Osteocyte (in vitro differentiated cells): Measurements from ENCODE around the gene SNRK. TPM values are rescaled to one million over a fixed set of nuclear protein-coding genes. Genes with fewer than 3 reads are reported as not detected.

Experiments used
- DNase-seq: peaks from one replicate; pipeline ENCODE4 v3.0.0; 2021; ENCODE audit warnings: mixed read lengths; ENCODE audit not compliant: unreplicated experiment; ENCODE audit errors: extremely low spot score
- H3K27ac Mint-ChIP-seq: one replicate; pipeline ENCODE4 v1.8.0; 2021; ENCODE audit warnings: mild to moderate bottlenecking, mixed read lengths; ENCODE audit not compliant: unreplicated experiment
- H3K27me3 Mint-ChIP-seq: one replicate; pipeline ENCODE4 v1.8.0; 2021; ENCODE audit warnings: mixed read lengths; ENCODE audit not compliant: unreplicated experiment
- H3K36me3 Mint-ChIP-seq: one replicate; pipeline ENCODE4 v1.8.0; 2021; ENCODE audit warnings: mixed read lengths; ENCODE audit not compliant: unreplicated experiment
- H3K4me1 Mint-ChIP-seq: one replicate; pipeline ENCODE4 v1.8.0; 2021; ENCODE audit warnings: mixed read lengths; ENCODE audit not compliant: unreplicated experiment
- H3K4me3 Mint-ChIP-seq: one replicate; pipeline ENCODE4 v1.8.0; 2021; ENCODE audit warnings: mild to moderate bottlenecking, moderate library complexity, mixed read lengths; ENCODE audit not compliant: unreplicated experiment
- H3K9me3 Mint-ChIP-seq: one replicate; pipeline ENCODE4 v1.8.0; 2021; ENCODE audit warnings: mixed read lengths; ENCODE audit not compliant: unreplicated experiment
- long read RNA-seq: library from polyadenylated mRNA; unstranded; transcript quantifications from one replicate; pipeline ENCODE4 v2.0.0, GENCODE V29; 2021
- total RNA-seq: library from RNA; stranded (reverse); gene quantifications from 2 replicates; pipeline ENCODE4 v1.2.1, GENCODE V29; 2021
- TF ChIP-seq, protein P1 (sequence below): fragments of 200-600 bp; sonication (generic); IDR thresholded peaks from 2 replicates; pipeline ENCODE4 v1.5.0; 2021; ENCODE audit warnings: antibody characterized with exemption, mild to moderate bottlenecking, moderate library complexity

SNRK gene, protein sequence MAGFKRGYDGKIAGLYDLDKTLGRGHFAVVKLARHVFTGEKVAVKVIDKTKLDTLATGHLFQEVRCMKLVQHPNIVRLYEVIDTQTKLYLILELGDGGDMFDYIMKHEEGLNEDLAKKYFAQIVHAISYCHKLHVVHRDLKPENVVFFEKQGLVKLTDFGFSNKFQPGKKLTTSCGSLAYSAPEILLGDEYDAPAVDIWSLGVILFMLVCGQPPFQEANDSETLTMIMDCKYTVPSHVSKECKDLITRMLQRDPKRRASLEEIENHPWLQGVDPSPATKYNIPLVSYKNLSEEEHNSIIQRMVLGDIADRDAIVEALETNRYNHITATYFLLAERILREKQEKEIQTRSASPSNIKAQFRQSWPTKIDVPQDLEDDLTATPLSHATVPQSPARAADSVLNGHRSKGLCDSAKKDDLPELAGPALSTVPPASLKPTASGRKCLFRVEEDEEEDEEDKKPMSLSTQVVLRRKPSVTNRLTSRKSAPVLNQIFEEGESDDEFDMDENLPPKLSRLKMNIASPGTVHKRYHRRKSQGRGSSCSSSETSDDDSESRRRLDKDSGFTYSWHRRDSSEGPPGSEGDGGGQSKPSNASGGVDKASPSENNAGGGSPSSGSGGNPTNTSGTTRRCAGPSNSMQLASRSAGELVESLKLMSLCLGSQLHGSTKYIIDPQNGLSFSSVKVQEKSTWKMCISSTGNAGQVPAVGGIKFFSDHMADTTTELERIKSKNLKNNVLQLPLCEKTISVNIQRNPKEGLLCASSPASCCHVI
- total RNA-seq, result 25.9 and 29.2 TPM in 2 replicates
- long read RNA-seq, full-length matches to known transcripts, result 7 of 37 reads
- long read RNA-seq, partial matches to known transcripts, result 26 of 37 reads
- long read RNA-seq, other reads (novel, unspliced or antisense), result 4 of 37 reads

DNA sequence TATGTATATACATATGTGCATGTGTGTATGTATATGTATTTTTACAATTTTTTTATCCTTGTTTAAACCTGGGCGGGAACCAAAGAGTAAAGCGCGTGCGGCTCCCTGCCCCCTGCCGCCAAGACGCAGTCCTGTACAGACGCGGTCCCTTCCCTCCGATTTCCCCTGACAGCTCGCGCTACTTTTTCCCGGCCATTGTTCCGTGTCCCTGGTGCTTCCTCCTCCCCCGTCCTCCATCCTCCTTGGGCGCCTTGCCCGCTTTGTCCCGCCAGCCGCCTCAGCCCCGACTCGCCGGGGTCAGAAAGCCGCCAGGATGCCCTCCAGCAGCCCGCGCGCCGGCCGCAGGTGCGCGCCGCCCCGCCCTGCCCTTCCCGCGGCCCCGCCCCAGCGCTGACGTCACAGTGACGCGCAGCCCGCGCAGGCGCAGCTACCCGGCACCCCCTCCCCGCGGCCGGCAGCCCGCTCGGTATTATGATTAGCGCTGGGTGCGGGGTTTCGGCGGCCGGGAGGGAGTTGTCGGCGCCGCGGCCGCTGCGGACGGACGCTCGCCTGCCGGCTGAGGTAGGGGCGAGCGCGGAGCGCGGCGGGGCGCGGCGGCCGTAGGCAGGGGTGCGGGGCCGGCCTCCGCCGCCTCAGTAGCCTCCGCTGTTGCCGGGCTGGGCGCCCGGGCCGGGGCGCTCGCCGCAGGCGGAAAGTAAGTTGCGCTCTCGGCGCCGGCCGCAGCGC, at the start of gene SNRK:
Gene SNRK (plus strand): TSS at position 426 of the 726 bp plus-strand sequence. CDS start 16,664 bp downstream, outside the sequence.
- H3K4me1 Mint-ChIP-seq, result peaks cover 39% of the 10 kb centered on the region
- H3K36me3 Mint-ChIP-seq, result peaks cover 3% of the 10 kb centered on the region
- H3K4me3 Mint-ChIP-seq, result peak within 1 kb of the TSS; percentile 87
- DNase-seq, result peak; percentile 97
- H3K27me3 Mint-ChIP-seq, result peaks cover 27% of the 10 kb centered on the region
- H3K9me3 Mint-ChIP-seq, result no peaks in the 10 kb centered on the region
- TF ChIP-seq, protein P1, sequence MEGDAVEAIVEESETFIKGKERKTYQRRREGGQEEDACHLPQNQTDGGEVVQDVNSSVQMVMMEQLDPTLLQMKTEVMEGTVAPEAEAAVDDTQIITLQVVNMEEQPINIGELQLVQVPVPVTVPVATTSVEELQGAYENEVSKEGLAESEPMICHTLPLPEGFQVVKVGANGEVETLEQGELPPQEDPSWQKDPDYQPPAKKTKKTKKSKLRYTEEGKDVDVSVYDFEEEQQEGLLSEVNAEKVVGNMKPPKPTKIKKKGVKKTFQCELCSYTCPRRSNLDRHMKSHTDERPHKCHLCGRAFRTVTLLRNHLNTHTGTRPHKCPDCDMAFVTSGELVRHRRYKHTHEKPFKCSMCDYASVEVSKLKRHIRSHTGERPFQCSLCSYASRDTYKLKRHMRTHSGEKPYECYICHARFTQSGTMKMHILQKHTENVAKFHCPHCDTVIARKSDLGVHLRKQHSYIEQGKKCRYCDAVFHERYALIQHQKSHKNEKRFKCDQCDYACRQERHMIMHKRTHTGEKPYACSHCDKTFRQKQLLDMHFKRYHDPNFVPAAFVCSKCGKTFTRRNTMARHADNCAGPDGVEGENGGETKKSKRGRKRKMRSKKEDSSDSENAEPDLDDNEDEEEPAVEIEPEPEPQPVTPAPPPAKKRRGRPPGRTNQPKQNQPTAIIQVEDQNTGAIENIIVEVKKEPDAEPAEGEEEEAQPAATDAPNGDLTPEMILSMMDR, result peak; percentile 42
- peak within 1 kb of the TSS; percentile 88 for H3K27ac Mint-ChIP-seq

DNA sequence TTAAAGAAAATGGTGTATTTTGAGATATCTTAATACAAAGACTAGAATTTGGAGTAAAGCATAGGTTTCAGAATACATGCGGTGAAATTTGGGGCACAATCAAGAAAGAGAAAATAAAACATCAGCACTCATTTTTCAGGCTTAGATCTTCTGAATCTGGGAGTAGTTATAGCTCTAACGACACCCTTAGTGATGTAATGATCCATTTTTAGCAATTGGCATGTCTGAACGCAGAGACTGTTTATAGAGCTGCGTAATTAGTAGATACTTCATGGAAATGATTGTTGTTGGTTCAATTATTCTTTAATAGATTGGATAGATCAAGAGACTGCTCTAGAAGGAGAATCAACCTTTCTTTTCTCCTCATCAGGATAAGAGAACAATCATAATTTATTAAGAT, 47.5 kb upstream of the SNRK start:
- no peak overlapping the region for H3K4me3 Mint-ChIP-seq
- H3K27ac Mint-ChIP-seq, result no peak overlapping the region
- DNase-seq, result no peak
- H3K36me3 Mint-ChIP-seq, result no peaks in the 10 kb centered on the region
- TF ChIP-seq, protein P1, result no peak
- H3K9me3 Mint-ChIP-seq, result no peaks in the 10 kb centered on the region
- H3K27me3 Mint-ChIP-seq, result peaks cover 4% of the 10 kb centered on the region
- peaks cover 3% of the 10 kb centered on the region for H3K4me1 Mint-ChIP-seq

DNA sequence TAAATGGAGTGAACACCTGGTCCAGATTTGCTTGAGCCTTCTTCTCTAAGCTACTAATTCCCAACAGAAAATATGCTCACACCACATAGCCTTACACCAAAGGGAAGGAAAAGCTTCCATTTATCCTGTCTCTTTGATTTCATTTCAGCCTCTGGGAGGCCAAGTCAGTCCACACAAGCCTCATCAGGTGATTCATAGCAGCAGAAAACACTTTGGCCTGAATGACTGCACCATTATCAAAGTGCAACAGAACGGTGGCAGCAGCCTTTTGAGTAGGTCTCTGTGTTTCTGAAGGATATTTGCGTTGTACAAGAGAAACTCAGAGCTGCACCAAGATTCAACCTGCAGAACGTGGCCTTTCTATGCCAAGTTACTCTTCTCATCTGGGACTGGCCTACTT, 46.6 kb upstream of the SNRK start:
- Mint-ChIP-seq H3K27ac (no peak overlapping the region), H3K9me3 (no peaks in the 10 kb centered on the region), H3K27me3 (peaks cover 12% of the 10 kb centered on the region), H3K36me3 (no peaks in the 10 kb centered on the region), H3K4me1 (peaks cover 2% of the 10 kb centered on the region), H3K4me3 (no peak overlapping the region)
- DNase-seq, result no peak
- TF ChIP-seq, protein P1, result no peak

DNA sequence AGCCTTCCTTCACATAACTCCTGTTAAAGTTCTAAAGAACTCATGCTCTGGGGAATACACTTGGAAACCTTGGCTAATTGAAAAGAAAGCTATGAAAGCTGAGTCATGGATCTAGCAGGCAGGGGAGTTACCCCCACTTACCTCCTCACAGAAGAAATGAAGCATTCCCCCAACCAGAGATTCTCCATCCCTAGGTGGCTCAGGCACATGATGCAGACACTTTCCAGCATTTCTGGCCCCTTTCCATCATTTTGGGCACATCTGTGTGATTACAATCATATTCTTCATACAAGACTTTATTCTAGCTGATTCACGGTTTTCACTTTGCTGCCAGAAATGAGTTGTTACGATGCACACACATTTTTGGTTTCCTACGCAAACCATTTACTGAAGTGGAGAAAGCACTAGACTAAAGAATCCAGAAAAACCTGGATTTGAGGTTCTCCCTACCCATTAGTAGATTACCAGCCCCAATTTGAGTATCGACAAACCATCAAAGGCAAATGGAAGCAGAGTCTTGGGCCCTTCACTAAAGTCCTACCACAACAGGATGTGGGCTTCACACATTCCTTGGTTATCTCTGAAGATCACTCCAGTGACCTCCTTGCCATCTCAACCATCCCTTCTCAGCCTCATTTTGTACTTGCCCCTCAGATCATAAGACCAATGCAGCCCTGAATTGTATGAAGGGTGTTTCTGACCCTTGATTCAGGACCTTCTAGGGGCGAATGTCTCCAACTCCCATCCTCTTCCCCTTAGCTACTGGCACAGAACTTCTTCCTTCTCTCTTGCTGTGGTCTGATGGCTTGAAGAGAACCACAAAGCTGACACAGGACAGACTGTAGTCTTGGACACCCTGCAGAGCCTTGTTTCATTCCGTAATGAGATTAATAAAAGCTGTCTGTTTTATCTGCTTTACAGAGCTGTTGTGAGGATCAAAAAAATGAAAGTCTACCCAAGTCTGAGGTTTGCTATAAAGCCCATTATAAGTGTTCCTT, 42.5 kb upstream of the SNRK start:
- Mint-ChIP-seq H3K4me1 (peaks cover 2% of the 10 kb centered on the region), H3K36me3 (no peaks in the 10 kb centered on the region), H3K27ac (no peak overlapping the region), H3K9me3 (no peaks in the 10 kb centered on the region), H3K27me3 (peaks cover 43% of the 10 kb centered on the region), H3K4me3 (no peak overlapping the region)
- TF ChIP-seq, protein P1, result no peak
- DNase-seq, result no peak
